Brain microvascular endothelial cell (primary cell): Measurements from ENCODE around the gene UACA.
"Not testable (repeated sequence)": the region's sequence is repeated elsewhere in the genome, so short reads cannot be mapped to it uniquely, and the experiment has no call there.

Experiments
- DNase-seq: peaks from one replicate; pipeline ENCODE4 v3.0.0-alpha.2; 2020
- H3K27ac ChIP-seq: fragments of 250-450 bp; sonication (Bioruptor Pico); 2 replicates; pipeline ENCODE4 v1.5.1; 2020; ENCODE audit warnings: mild to moderate bottlenecking, moderate library complexity
- H3K27me3 ChIP-seq: fragments of 250-450 bp; sonication (Bioruptor Pico); replicated peaks from 2 replicates; pipeline ENCODE4 v1.5.1; 2020; ENCODE audit warnings: mild to moderate bottlenecking
- H3K36me3 ChIP-seq: fragments of 250-450 bp; sonication (Bioruptor Pico); replicated peaks from 2 replicates; pipeline ENCODE4 v1.5.1; 2020; ENCODE audit warnings: mild to moderate bottlenecking
- H3K4me3 ChIP-seq: 2 replicates; pipeline ENCODE4 v1.5.1; 2011; ENCODE audit warnings: low read depth, mild to moderate bottlenecking, control low read depth, low read length, moderate library complexity
- CTCF ChIP-seq: IDR thresholded peaks from 2 replicates; pipeline ENCODE4 v1.5.1; 2011; ENCODE audit warnings: low read depth, mild to moderate bottlenecking, moderate library complexity, low read length, control low read depth, inconsistent platforms; ENCODE audit errors: missing control alignments
- in situ Hi-C: cut with HindIII; loops from 2 replicates; pipeline ENCODE4 v1.10.0; 2017; ENCODE audit warnings: low sequenced_read_pairs, low pct_ligation_motif_present

UACA gene

GRCh38 chr15:70753101-70753829 lies 10.1 kb downstream of the UACA start:
- Histone ChIP-seq H3K4me3 (no peak overlapping the region), H3K36me3 (peaks cover 21% of the 10 kb centered on the region), H3K27me3 (no peaks in the 10 kb centered on the region), H3K27ac (no peak overlapping the region)
- in situ Hi-C loops: no loop called here
- no peak for TF ChIP-seq CTCF
- no peak for DNase-seq

DNA sequence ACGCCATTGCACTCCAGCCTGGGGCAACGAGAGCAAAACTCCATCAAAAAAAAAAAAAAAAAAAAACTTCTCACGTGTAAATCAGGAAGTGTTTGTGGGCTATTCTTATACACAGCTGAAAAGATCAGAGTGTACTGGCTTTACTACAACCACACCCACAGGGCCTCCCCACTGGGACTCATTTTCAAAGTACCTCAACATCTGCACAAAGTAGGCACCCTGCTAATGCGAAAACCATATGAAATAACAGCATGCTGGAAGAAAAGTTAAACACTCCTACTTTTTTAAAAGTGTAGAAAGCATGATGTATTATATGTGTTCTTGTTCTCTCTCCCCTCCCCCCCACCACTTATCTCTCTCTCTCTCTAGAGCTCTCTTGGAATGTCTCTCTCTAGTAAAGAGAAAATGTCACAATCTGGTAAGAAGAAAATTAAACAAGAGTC lies 11.1 kb downstream of the UACA start:
- Histone ChIP-seq H3K27ac (no peak overlapping the region), H3K27me3 (no peaks in the 10 kb centered on the region), H3K4me3 (no peak overlapping the region), H3K36me3 (peaks cover 16% of the 10 kb centered on the region)
- in situ Hi-C loops: no loop called here
- DNase-seq: no peak
- TF ChIP-seq CTCF: no peak

- Histone ChIP-seq H3K27me3 (no peaks in the 10 kb centered on the region), H3K4me3 (no peak overlapping the region), H3K27ac (no peak overlapping the region), H3K36me3 (peaks cover 20% of the 10 kb centered on the region)
- in situ Hi-C loops: no loop called here
- DNase-seq: no peak
- no peak for TF ChIP-seq CTCF
Measured at GRCh38 chr15:70750203-70750869, 13.0 kb downstream of the UACA start.

- no peak overlapping the region for H3K4me3 ChIP-seq
- TF ChIP-seq CTCF: no peak
- DNase-seq: no peak
- H3K36me3 ChIP-seq: peaks cover 9% of the 10 kb centered on the region
- H3K27me3 ChIP-seq: no peaks in the 10 kb centered on the region
- in situ Hi-C loops: no loop called here
- no peak overlapping the region for H3K27ac ChIP-seq
Measured at GRCh38 chr15:70748281-70748747, 15.0 kb downstream of the UACA start.

GRCh38 chr15:70746598-70746997 lies 16.8 kb downstream of the UACA start:
- H3K4me3 ChIP-seq, H3K27me3 ChIP-seq, H3K36me3 ChIP-seq, in situ Hi-C loops, H3K27ac ChIP-seq, DNase-seq: not testable (repeated sequence)

- Histone ChIP-seq H3K36me3 (peaks cover 6% of the 10 kb centered on the region), H3K4me3 (no peak overlapping the region), H3K27ac (peak overlapping the region; percentile 74), H3K27me3 (no peaks in the 10 kb centered on the region)
- in situ Hi-C loops: no loop called here
- TF ChIP-seq CTCF: no peak
- DNase-seq: no peak
Measured at GRCh38 chr15:70742928-70743327, 20.4 kb downstream of the UACA start.
